ENCODE results near the gene GPR158.

The GPR158 gene

GRCh38 chr10:25198151-25198550 is 23.4 kb downstream of the GPR158 start:
- DNase-seq, result no peak

- no peak for DNase-seq
Observed at GRCh38 chr10:25206693-25207414, 32.1 kb downstream of the GPR158 start.

- DNase-seq, result no peak
Observed at GRCh38 chr10:25209618-25210017, 34.8 kb downstream of the GPR158 start.

- DNase-seq, result no peak
Observed at GRCh38 chr10:25210265-25210664, 35.5 kb downstream of the GPR158 start.

GRCh38 chr10:25220156-25220555 is 45.4 kb downstream of the GPR158 start:
- no peak for DNase-seq

GRCh38 chr10:25222085-25222660 is 47.4 kb downstream of the GPR158 start:
- no peak for DNase-seq

GRCh38 chr10:25226775-25227682 is 52.2 kb downstream of the GPR158 start:
- DNase-seq, result peak; percentile 47 to 55

- no peak for DNase-seq
Observed at GRCh38 chr10:25231751-25232150, 57.0 kb downstream of the GPR158 start.

GRCh38 chr10:25232204-25232603 is 57.4 kb downstream of the GPR158 start:
- no peak for DNase-seq

GRCh38 chr10:25245165-25245564 is 70.4 kb downstream of the GPR158 start:
- DNase-seq, result no peak

GRCh38 chr10:25257646-25258045 is 82.8 kb downstream of the GPR158 start:
- DNase-seq, result no peak

GRCh38 chr10:25261110-25261509 is 86.3 kb downstream of the GPR158 start:
- DNase-seq, result no peak

GRCh38 chr10:25261558-25261957 is 86.8 kb downstream of the GPR158 start:
- DNase-seq, result peak; percentile 57 to 90

GRCh38 chr10:25263931-25264330 is 89.1 kb downstream of the GPR158 start:
- DNase-seq, result no peak

GRCh38 chr10:25278180-25278579 is 103.4 kb downstream of the GPR158 start:
- no peak for DNase-seq

GRCh38 chr10:25280076-25280475 is 105.3 kb downstream of the GPR158 start:
- no peak for DNase-seq

- DNase-seq, result no peak
Observed at GRCh38 chr10:25280573-25280972, 105.8 kb downstream of the GPR158 start.

GRCh38 chr10:25285809-25286208 is 111.0 kb downstream of the GPR158 start:
- no peak for DNase-seq

- DNase-seq, result no peak
Observed at GRCh38 chr10:25288181-25288580, 113.4 kb downstream of the GPR158 start.

- no peak for DNase-seq
Observed at GRCh38 chr10:25294032-25294926, 119.5 kb downstream of the GPR158 start.

GRCh38 chr10:25296324-25296723 is 121.5 kb downstream of the GPR158 start:
- no peak for DNase-seq

- no peak for DNase-seq
Observed at GRCh38 chr10:25297466-25297865, 122.7 kb downstream of the GPR158 start.

GRCh38 chr10:25300073-25300472 is 125.3 kb downstream of the GPR158 start:
- no peak for DNase-seq

Measured in NCI-H2081 (cell line).